Keratinocyte (primary cell): ENCODE data around the gene KIFC3. TPM values are rescaled to one million over a fixed set of nuclear protein-coding genes. Genes with fewer than 3 reads are reported as not detected.

Source experiments
- DNase-seq: peaks from one replicate; pipeline ENCODE4 v3.0.0-alpha.2; 2011; ENCODE audit warnings: low read depth, missing footprints, low spot score
- FAIRE-seq: peaks from 2 replicates; lab custom pipeline; 2011; peaks lifted over from hg19 to GRCh38; lab: Jason Lieb, UNC
- H2AFZ ChIP-seq: 2 replicates; pipeline ENCODE4 v1.6.0; 2012; ENCODE audit warnings: low read length, control low read depth, inconsistent platforms; ENCODE audit not compliant: control insufficient read depth
- H3K27ac ChIP-seq: 2 replicates; pipeline ENCODE4 v1.5.1; 2011; ENCODE audit warnings: low read length; ENCODE audit not compliant: control insufficient read depth, insufficient read depth
- H3K27me3 ChIP-seq: 3 replicates; pipeline ENCODE4 v1.6.0; 2011; ENCODE audit warnings: low read length; ENCODE audit not compliant: control insufficient read depth, insufficient read depth; ENCODE audit errors: extremely low read depth
- H3K36me3 ChIP-seq, 2 experiments: 2 replicates in 1 of 2; 3 replicates in 1 of 2; pipeline ENCODE4 v1.5.1; 2011; ENCODE audit warnings: low read length in 2 of 2, mild to moderate bottlenecking in 1 of 2; ENCODE audit not compliant: control insufficient read depth in 2 of 2, insufficient read depth in 2 of 2; ENCODE audit errors: extremely low read depth in 1 of 2
- H3K4me1 ChIP-seq: 3 replicates; pipeline ENCODE4 v1.5.1; 2011; ENCODE audit warnings: low read length; ENCODE audit not compliant: control insufficient read depth, insufficient read depth; ENCODE audit errors: extremely low read depth
- H3K4me2 ChIP-seq: 3 replicates; pipeline ENCODE4 v1.6.0; 2011; ENCODE audit warnings: low read depth, low read length; ENCODE audit not compliant: control insufficient read depth, insufficient read depth; ENCODE audit errors: extremely low read depth
- H3K4me3 ChIP-seq, 3 experiments: fragments of 200-600 bp in 1 of 3; sonication (generic) in 1 of 3; 2 replicates in 2 of 3; 3 replicates in 1 of 3; pipeline ENCODE4 v1.5.1; 2011 to 2016; ENCODE audit warnings: low read length in 3 of 3, mild to moderate bottlenecking in 3 of 3, control low read depth in 2 of 3, inconsistent platforms in 1 of 3, low read depth in 1 of 3, mixed read lengths in 1 of 3, mixed run types in 1 of 3, moderate library complexity in 1 of 3; ENCODE audit not compliant: control insufficient read depth in 2 of 3, insufficient read depth in 2 of 3; ENCODE audit errors: extremely low read depth in 1 of 3
- H3K79me2 ChIP-seq: 2 replicates; pipeline ENCODE4 v1.6.0; 2012; ENCODE audit warnings: low read length; ENCODE audit not compliant: control insufficient read depth, insufficient read depth
- H3K9ac ChIP-seq: 3 replicates; pipeline ENCODE4 v1.6.0; 2011; ENCODE audit warnings: low read length; ENCODE audit not compliant: control insufficient read depth, insufficient read depth; ENCODE audit errors: extremely low read depth
- H3K9me1 ChIP-seq: 3 replicates; pipeline ENCODE4 v1.6.0; 2011; ENCODE audit warnings: low read length; ENCODE audit not compliant: control insufficient read depth, insufficient read depth; ENCODE audit errors: extremely low read depth
- H3K9me3 ChIP-seq: 2 replicates; pipeline ENCODE4 v1.5.1; 2012; ENCODE audit warnings: low read depth, low read length; ENCODE audit not compliant: control insufficient read depth
- H4K20me1 ChIP-seq: 3 replicates; pipeline ENCODE4 v1.6.0; 2011; ENCODE audit warnings: low read length; ENCODE audit not compliant: control insufficient read depth, insufficient read depth; ENCODE audit errors: extremely low read depth
- EZH2 ChIP-seq: IDR thresholded peaks from one replicate; pipeline ENCODE4 v1.6.1; 2012; ENCODE audit warnings: inconsistent platforms, mild to moderate bottlenecking, low read length, moderate library complexity
- dilution Hi-C: fragments of 300-500 bp; cut with MboI; formaldehyde crosslinking; loops from one replicate; pipeline ENCODE4 v1.7.0; 2020; ENCODE audit warnings: low sequenced_read_pairs; ENCODE audit not compliant: extremely low pct_ligation_motif_present
- polyA plus RNA-seq, 5 experiments: library from polyadenylated mRNA; depleted of rRNA in 3 of 5; stranded (reverse) in 3 of 5; stranded (forward) in 1 of 5; unstranded in 1 of 5; fragments of >200 nt; gene quantifications; 1 replicate in 1 of 5; 2 replicates in 3 of 5; 3 replicates in 1 of 5; pipeline versions ENCODE4 v1.2.1 to v1.2.3, GENCODE V29; 2011 to 2012; ENCODE audit warnings: missing spikeins in 2 of 5, low read depth in 1 of 5, low replicate concordance in 1 of 5
- TF ChIP-seq, protein P1 (sequence below), 3 experiments: IDR thresholded peaks in 1 of 3; conservative IDR thresholded peaks in 1 of 3; optimal IDR thresholded peaks in 1 of 3; 2 replicates in 2 of 3; 3 replicates in 1 of 3; pipeline versions ENCODE3 to v1.5.1; 2011; ENCODE audit warnings: low read length in 3 of 3, mild to moderate bottlenecking in 3 of 3, moderate library complexity in 2 of 3, control low read depth in 1 of 3, inconsistent platforms in 1 of 3; ENCODE audit not compliant: insufficient read depth in 2 of 3; ENCODE audit errors: extremely low read depth in 1 of 3

Gene KIFC3
- polyA plus RNA-seq, 1 donor (not counting 4 experiments of a cell fraction or from before 2014, with no cell fraction given): 22.7 TPM

DNA sequence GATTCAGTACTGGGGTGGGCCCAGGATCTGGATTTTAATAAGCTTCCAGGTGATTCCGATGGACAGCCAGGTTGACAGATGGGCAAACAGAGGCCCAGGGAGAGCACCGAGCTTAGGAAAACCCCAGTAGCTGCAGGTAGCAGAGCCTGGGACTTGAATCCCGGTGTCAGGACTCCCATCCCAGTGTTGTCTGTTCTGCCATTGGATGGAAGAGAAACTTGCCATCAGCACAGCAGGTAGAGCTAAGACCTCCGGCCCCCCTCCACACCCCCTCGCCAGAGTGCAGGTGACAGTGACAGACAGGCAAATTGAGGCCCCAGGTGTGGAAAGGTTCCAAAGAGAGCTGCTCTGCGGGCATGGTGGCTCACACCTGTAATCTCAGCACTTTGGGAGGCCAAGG, 54.3 kb downstream of the KIFC3 start:
- Histone ChIP-seq H4K20me1 (peaks cover 3% of the 10 kb centered on the region), H3K4me1 (no peaks in the 10 kb centered on the region), H3K4me2 (no peak overlapping the region), H3K27ac (no peak overlapping the region), H3K27me3 (no peaks in the 10 kb centered on the region), H3K79me2 (no peaks in the 10 kb centered on the region), H3K9me3 (no peaks in the 10 kb centered on the region), H3K9ac (no peak overlapping the region), H3K9me1 (no peaks in the 10 kb centered on the region), H2AFZ (no peak overlapping the region), H3K4me3 (no peak overlapping the region), H3K36me3 (peaks cover 0 to 14% of the 10 kb centered on the region in 2 experiments)
- FAIRE-seq (no peak), DNase-seq (no peak)
- dilution Hi-C loops: no loop called here
- TF ChIP-seq, protein P1, sequence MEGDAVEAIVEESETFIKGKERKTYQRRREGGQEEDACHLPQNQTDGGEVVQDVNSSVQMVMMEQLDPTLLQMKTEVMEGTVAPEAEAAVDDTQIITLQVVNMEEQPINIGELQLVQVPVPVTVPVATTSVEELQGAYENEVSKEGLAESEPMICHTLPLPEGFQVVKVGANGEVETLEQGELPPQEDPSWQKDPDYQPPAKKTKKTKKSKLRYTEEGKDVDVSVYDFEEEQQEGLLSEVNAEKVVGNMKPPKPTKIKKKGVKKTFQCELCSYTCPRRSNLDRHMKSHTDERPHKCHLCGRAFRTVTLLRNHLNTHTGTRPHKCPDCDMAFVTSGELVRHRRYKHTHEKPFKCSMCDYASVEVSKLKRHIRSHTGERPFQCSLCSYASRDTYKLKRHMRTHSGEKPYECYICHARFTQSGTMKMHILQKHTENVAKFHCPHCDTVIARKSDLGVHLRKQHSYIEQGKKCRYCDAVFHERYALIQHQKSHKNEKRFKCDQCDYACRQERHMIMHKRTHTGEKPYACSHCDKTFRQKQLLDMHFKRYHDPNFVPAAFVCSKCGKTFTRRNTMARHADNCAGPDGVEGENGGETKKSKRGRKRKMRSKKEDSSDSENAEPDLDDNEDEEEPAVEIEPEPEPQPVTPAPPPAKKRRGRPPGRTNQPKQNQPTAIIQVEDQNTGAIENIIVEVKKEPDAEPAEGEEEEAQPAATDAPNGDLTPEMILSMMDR (optimal IDR thresholded peaks at IDR 0.05 in 1 of 3, IDR thresholded peaks at IDR 0.05 in 1 of 3, conservative IDR thresholded peaks at IDR 0.05 in 1 of 3; ENCODE audit: extremely low read depth in 1 of 3, insufficient read depth in 2 of 3, low read length in 3 of 3): no peak
- TF ChIP-seq EZH2: no peak

GRCh38 chr16:57747496-57747895, 54.8 kb downstream of the KIFC3 start:
- Histone ChIP-seq H4K20me1 (peaks cover 3% of the 10 kb centered on the region), H3K27ac (no peak overlapping the region), H3K9ac (no peak overlapping the region), H3K4me2 (no peak overlapping the region), H3K4me3 (no peak overlapping the region), H3K36me3 (peaks cover 0 to 14% of the 10 kb centered on the region in 2 experiments), H3K79me2 (no peaks in the 10 kb centered on the region), H3K4me1 (peaks cover 3% of the 10 kb centered on the region), H3K27me3 (no peaks in the 10 kb centered on the region), H3K9me1 (no peaks in the 10 kb centered on the region), H3K9me3 (no peaks in the 10 kb centered on the region), H2AFZ (no peak overlapping the region)
- DNase-seq (no peak), FAIRE-seq (no peak)
- dilution Hi-C loops: no loop called here
- no peak for TF ChIP-seq EZH2
- TF ChIP-seq, protein P1 (optimal IDR thresholded peaks at IDR 0.05 in 1 of 3, IDR thresholded peaks at IDR 0.05 in 1 of 3, conservative IDR thresholded peaks at IDR 0.05 in 1 of 3; ENCODE audit: extremely low read depth in 1 of 3, insufficient read depth in 2 of 3, low read length in 3 of 3): no peak
